Naive thymus-derived CD8-positive, alpha-beta T cell (primary cell): ENCODE results near the gene RORC. TPM values are rescaled to one million over a fixed set of nuclear protein-coding genes. Genes with fewer than 3 reads are reported as not detected.

Source experiments
- ATAC-seq, 2 donors: fragments of 150-1000 bp; cut with Tn5 transposase in 1 of 2; sonication (Bioruptor Pico), chemical (Tn5 transposase) in 1 of 2; 1 replicate in 1 of 2; 2 replicates in 1 of 2; pipeline ENCODE4 v1.10.0; 2021; ENCODE audit warnings: mild to moderate bottlenecking in 2 of 2, moderate library complexity in 2 of 2
- POLR2A ChIA-PET: fragments of 350-600 bp; sonication (Branson Sonifier 250); formaldehyde crosslinking; loops from one replicate; lab custom pipeline; 2021; ENCODE audit warnings: antibody characterized with exemption; lab: Charles Lee
- DNase-seq, 10 donors: peaks; one replicate each; pipeline versions ENCODE4 v3.0.0 to v3.0.0-alpha.2; 2020 to 2022
- H3K27ac Mint-ChIP-seq, 10 donors: one replicate each; pipeline ENCODE4 v1.8.0; 2020 to 2022; ENCODE audit warnings: mild to moderate bottlenecking in 10 of 10, mixed read lengths in 10 of 10, moderate library complexity in 4 of 10, inconsistent platforms in 1 of 10
- H3K27me3 Mint-ChIP-seq, 5 donors: one replicate each; pipeline ENCODE4 v1.8.0; 2021 to 2022; ENCODE audit warnings: mixed read lengths in 5 of 5
- H3K36me3 Mint-ChIP-seq, 3 donors: one replicate each; pipeline ENCODE4 v1.8.0; 2020 to 2022; ENCODE audit warnings: mixed read lengths in 3 of 3, mild to moderate bottlenecking in 2 of 3, inconsistent platforms in 1 of 3
- H3K4me1 Mint-ChIP-seq, 4 donors: one replicate each; pipeline ENCODE4 v1.8.0; 2021 to 2022; ENCODE audit warnings: mixed read lengths in 4 of 4
- H3K4me3 Mint-ChIP-seq, 10 donors: one replicate each; pipeline ENCODE4 v1.8.0; 2020 to 2022; ENCODE audit warnings: mild to moderate bottlenecking in 10 of 10, mixed read lengths in 10 of 10, moderate library complexity in 6 of 10, inconsistent platforms in 1 of 10
- H3K9me3 Mint-ChIP-seq, 9 donors: one replicate each; pipeline ENCODE4 v1.8.0; 2020 to 2022; ENCODE audit warnings: mixed read lengths in 9 of 9, mild to moderate bottlenecking in 3 of 9, inconsistent platforms in 1 of 9, moderate library complexity in 1 of 9
- polyA plus RNA-seq, 3 donors: library from polyadenylated mRNA; unstranded; fragments of 300-500 nt; fragmentation: Illumina TruSeq; gene quantifications; one replicate each; pipeline ENCODE4 v1.2.3, GENCODE V29; 2021
- total RNA-seq, 8 experiments: library from RNA in 2 of 8; stranded (reverse) in 2 of 8; gene quantifications; one replicate each; pipeline ENCODE4 v1.2.3 and lab custom pipeline; 2021 to 2026

The RORC gene
- total and polyA plus RNA-seq, 5 experiments from 2014 or later, result 0.06 TPM; not detected in 4

DNA sequence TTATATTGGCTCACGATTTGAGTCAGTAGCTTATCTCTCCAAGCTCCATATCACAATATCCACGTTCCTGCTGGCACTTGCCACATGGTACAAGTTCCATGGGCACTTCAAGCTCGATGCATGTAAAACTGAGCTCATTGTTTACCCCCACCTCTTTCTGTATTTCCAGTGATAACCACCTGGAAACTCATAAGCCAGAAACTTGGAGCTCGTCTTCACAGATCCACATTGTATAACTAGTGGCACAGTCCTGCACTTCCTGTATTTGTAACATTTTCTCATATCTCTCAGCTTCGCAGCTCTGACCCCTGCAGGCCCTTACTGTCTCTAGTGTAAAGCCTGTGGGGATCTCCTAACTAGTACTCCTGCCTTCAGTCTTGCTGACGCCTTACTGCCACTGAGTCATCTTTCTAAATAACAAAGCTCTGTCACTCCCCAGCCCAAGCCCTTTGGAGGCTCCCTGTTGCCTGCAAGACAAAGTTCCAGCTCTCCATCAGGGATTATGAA lies 14.5 kb upstream of the RORC start:
- DNase-seq, result no peak
- Mint-ChIP-seq H3K27ac (peak overlapping the region in 3 of 10 donors; percentile 36 to 61 (median 43)), H3K27me3 (no peaks in the 10 kb centered on the region), H3K4me3 (no peak overlapping the region), H3K9me3 (no peaks in the 10 kb centered on the region), H3K4me1 (peaks cover under 1 to 13% (median 4%) of the 10 kb centered on the region in 4 donors), H3K36me3 (no peaks in the 10 kb centered on the region)
- ATAC-seq, result no peak
- POLR2A ChIA-PET, result no interaction called here

DNA sequence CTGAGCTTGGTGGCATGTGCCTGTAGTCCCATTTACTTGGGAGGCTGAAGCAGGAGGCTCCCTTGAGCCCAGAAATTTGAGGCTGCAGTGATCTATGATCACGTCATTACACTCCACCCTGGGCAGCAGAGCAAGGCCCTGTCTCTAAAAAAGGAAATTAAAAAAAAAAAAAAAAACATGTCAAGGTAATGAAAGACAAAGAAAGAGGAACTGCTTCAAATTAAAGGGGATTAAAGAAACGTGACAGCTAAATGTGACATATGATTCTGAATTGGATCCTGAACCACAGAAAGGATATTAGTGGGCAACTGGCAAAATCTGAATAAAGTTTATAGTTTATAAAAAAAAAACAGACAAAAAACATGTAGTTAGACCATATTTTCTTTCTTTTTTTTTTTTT lies 11.8 kb upstream of the RORC start:
- H3K27me3 Mint-ChIP-seq, result no peaks in the 10 kb centered on the region
- POLR2A ChIA-PET, result interaction anchor here (1.0 kb wide), 1 partner anchor 9 kb away, joined by 6 read pairs; no protein-coding TSS in a partner anchor
- H3K27ac Mint-ChIP-seq, result peak overlapping the region in 1 of 10 donors; percentile 55

DNA sequence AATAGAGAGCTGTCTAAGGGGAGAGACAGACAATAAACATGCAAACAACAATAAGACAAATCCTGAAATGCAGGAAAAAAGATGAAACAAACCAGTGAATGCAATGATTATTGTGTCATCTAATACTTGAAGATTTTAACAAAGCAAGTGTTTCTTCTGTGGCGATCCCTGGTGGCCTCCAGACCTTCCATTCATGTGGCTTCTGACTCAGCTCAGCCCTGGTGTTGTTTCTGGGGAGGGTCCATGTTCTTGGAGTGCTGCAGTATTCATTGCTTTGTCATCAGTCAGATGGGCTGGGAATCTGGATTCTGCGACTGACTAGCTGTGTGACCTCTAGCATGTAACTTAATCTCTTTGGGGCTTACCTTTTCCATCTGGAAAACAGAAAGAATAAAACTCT lies 9.5 kb upstream of the RORC start:
- Mint-ChIP-seq H3K9me3 (no peaks in the 10 kb centered on the region), H3K36me3 (no peaks in the 10 kb centered on the region), H3K27ac (peak overlapping the region in 4 of 10 donors; percentile 30 to 67 (median 47)), H3K4me1 (peaks cover 30 to 44% (median 39%) of the 10 kb centered on the region in 4 donors), H3K4me3 (peak overlapping the region in 2 of 10 donors; percentile 20 to 86), H3K27me3 (peaks cover 0 to 2% (median 0%) of the 10 kb centered on the region in 5 donors)
- DNase-seq (peak in 1 of 10 donors; percentile 28), ATAC-seq (no peak)
- POLR2A ChIA-PET, result no interaction called here

More for the DNA sequence above, 11.8 kb upstream of the RORC start:
- Mint-ChIP-seq H3K36me3 (no peaks in the 10 kb centered on the region), H3K4me3 (no peak overlapping the region), H3K4me1 (peaks cover 21 to 32% (median 23%) of the 10 kb centered on the region in 4 donors), H3K9me3 (no peaks in the 10 kb centered on the region)
- ATAC-seq (no peak), DNase-seq (no peak)

DNA sequence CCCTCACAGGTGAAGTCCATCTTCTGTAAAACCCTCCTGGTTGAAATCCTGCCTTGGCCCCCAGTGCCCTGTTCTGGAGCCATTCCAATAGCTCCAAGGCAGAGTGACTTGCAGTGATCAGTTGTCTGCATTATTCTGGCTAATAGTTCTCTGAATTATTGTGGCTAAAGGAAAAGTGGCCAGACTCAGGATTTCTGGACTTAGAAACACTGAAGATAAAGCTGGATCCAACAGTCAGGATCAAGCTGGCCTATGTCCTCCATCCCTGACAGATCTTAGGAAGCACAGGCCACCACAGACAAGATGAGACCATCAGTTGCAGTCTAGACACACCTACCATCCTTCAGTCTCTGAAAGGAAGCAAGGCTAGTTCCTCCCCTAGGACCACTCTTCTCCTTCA lies 8.8 kb upstream of the RORC start:
- H3K4me1 Mint-ChIP-seq, result peaks cover 30 to 47% (median 39%) of the 10 kb centered on the region in 4 donors
- peak overlapping the region; percentile 75 to 94 (median 85) for H3K4me3 Mint-ChIP-seq
- DNase-seq, result peak in 1 of 10 donors; percentile 37
- no peak for ATAC-seq
- no peaks in the 10 kb centered on the region for H3K36me3 Mint-ChIP-seq
- H3K27ac Mint-ChIP-seq, result peak overlapping the region in 8 of 10 donors; percentile 30 to 76 (median 66)
- no peaks in the 10 kb centered on the region for H3K9me3 Mint-ChIP-seq
- H3K27me3 Mint-ChIP-seq, result peaks cover 0 to 2% (median 0%) of the 10 kb centered on the region in 5 donors
- POLR2A ChIA-PET, result interaction anchor here (1.0 to 1.7 kb wide), 2 partner anchors 57 to 77 kb away, joined by 3 to 8 read pairs; partner anchors contain the start of gene MRPL9

DNA sequence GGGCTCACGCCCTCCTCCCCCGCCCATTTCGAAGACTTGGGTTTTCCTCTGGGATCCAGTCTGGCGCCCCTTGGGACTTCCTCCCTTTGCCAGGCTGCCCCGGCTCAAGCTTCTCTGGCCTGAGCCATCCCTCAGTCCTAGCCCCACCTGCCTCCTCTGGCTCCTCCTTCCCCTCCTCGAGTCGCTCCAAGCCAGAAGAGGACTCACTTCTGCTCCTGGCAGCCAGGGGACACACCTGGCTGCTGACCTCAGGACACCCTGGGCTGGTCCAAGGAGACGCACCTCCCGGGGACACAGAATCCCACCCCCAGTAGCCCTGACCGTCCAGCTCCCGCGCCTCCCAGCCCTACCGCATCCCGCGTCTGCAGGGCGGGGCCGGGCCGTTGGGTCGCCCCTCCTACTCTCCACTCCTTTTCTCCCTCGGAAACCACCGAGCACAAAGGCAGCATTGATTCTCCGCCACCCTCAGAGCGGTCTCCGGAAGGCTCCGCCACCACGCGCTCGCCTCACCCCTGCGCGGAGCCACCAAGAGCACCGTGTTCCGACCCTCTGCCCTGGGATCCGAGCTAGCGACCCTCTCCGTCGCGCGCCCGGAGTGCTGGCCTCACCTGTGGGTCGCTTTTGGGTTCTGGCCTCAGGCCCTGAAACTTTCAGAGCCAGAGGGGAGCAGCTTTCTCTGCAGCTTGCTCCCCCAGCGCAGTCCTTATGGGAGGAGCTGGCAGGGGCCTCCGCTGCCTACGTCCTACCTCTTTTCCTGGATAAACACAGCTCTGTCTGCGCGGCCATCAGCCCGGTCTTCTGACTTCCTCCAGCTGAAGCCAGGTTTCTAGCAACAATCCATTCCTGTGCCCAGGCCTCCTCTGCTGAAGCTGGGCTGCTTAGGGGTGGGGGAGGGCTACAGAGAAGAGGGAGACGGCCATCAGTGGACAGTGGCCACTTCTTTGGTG lies 8.1 kb upstream of the RORC start, which contains the start of gene C2CD4D:
Gene C2CD4D, minus strand, starts transcription at position 364 of the 947 bp plus-strand sequence. CDS start 831 bp downstream, outside the sequence.
- DNase-seq, result peak; percentile 43 to 73 (median 58)
- Mint-ChIP-seq H3K27ac (peak within 1 kb of the TSS; percentile 51 to 87 (median 78)), H3K4me1 (peaks cover 28 to 53% (median 42%) of the 10 kb centered on the region in 4 donors), H3K27me3 (peaks cover 0 to 2% (median 0%) of the 10 kb centered on the region in 5 donors), H3K4me3 (peak within 1 kb of the TSS; percentile 75 to 94 (median 85)), H3K9me3 (no peaks in the 10 kb centered on the region), H3K36me3 (no peaks in the 10 kb centered on the region)
- ATAC-seq, result peak; percentile 73 to 87
- POLR2A ChIA-PET, result interaction anchor here (1.0 to 1.7 kb wide), 2 partner anchors 57 to 76 kb away, joined by 3 to 8 read pairs; partner anchors contain the start of gene MRPL9

DNA sequence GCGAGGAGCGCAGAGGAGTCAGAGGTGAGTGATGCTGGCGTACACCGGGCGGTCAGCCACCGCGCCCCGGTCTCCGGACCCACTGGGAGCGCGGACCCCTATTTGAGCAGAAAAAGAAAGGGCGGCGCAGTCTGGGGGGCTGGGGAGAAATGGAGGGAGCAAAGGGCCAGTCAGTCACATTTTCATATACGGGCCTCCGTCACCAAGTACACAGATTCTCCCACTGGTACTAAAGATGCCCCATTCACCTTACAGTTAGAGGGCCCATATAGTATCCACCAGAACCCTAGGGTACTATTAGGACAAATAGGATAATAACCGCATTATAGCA lies 7.4 kb upstream of the RORC start:
- Mint-ChIP-seq H3K9me3 (no peaks in the 10 kb centered on the region), H3K36me3 (no peaks in the 10 kb centered on the region), H3K4me1 (peaks cover 27 to 59% (median 47%) of the 10 kb centered on the region in 4 donors), H3K27ac (peak overlapping the region in 6 of 10 donors; percentile 51 to 81 (median 68)), H3K27me3 (peaks cover 0 to 2% (median 0%) of the 10 kb centered on the region in 5 donors), H3K4me3 (peak overlapping the region; percentile 75 to 94 (median 85))
- ATAC-seq (no peak), DNase-seq (peak in 1 of 10 donors; percentile 52)
- POLR2A ChIA-PET, result interaction anchor here (1.7 kb wide), 1 partner anchor 76 kb away, joined by 8 read pairs; the partner anchor contains the start of gene MRPL9

DNA sequence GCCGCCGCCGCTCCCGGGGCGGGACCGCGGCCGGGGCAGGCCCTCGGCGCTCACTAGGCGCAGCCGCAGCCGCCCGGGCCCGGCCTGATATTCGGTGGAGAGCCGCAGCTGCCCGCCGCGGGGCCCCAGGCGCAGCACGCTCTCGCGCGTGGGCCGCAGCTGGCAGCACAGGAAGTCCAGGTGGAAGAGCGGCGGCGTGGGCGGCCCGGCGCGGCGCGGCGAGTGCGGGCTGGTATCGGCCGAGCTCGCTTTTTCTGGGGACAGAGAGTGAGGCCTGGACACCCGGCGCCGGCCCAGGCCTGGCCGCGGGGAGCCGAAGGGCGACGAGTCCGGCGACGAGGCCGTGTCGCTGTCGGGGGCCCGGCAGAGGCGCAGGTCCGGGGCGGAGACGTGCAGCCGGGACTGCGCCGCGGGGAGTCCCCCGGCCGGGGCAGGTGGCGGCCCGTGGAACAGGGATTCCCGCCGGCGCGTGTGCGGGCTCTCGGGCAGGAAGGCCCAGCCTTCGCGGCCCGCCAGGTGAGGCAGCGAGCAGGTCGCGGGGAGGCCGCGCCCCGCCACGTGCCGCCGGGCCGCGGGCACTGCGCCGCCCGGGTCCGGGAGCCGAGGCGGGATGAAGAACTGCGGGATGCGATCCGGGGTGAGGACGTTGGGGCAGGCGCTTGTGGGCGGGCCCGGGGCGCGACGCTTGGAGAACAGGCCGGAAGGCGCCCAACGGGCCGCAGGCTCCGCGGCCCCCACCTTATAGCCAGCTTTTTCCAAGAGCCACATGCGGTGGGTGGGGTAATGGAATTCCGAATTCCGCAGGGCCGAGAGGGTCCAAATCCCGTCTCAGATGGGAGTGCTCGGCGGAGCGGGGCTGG lies 6.8 kb upstream of the RORC start:
- H3K9me3 Mint-ChIP-seq, result no peaks in the 10 kb centered on the region
- H3K27ac Mint-ChIP-seq, result peak overlapping the region in 5 of 10 donors; percentile 51 to 81 (median 62)
- H3K4me3 Mint-ChIP-seq, result peak overlapping the region; percentile 75 to 98 (median 85)
- DNase-seq (peak in 1 of 10 donors; percentile 28), ATAC-seq (peak; percentile 14 to 50)
- no peaks in the 10 kb centered on the region for H3K36me3 Mint-ChIP-seq
- peaks cover 0 to 2% (median 0%) of the 10 kb centered on the region in 5 donors for H3K27me3 Mint-ChIP-seq
- POLR2A ChIA-PET, result interaction anchor here (0.6 to 1.2 kb wide), 5 partner anchors 49 to 1266 kb away, joined by 3 to 7 read pairs (median 3); partner anchors contain the start of genes S100A10 and TDRKH
- H3K4me1 Mint-ChIP-seq, result peaks cover 30 to 62% (median 53%) of the 10 kb centered on the region in 4 donors

DNA sequence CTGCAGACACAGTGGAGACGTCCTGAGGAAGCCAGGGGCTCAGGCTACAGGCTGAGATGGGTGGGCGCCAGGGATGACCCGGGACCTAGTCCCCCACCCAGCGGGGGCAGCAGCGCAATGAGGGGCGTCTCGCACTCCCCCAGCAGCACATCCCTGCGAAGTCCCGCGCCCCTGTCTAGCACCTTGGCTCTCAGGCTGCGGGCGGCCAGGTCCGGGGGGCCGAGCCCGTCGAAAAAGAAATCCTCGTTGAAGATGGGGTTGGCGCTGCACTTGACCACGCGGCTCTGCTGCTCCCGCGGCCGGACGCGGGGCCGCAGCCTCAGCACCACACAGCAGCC lies 6.3 kb upstream of the RORC start:
- DNase-seq, result no peak
- Mint-ChIP-seq H3K27me3 (peaks cover 0 to 2% (median 0%) of the 10 kb centered on the region in 5 donors), H3K9me3 (no peaks in the 10 kb centered on the region), H3K4me3 (peak overlapping the region; percentile 82 to 98 (median 90)), H3K36me3 (no peaks in the 10 kb centered on the region), H3K27ac (peak overlapping the region in 7 of 10 donors; percentile 54 to 96 (median 92)), H3K4me1 (peaks cover 34 to 65% (median 59%) of the 10 kb centered on the region in 4 donors)
- ATAC-seq, result peak in 1 of 2 donors; percentile 1
- POLR2A ChIA-PET, result interaction anchor here (0.6 to 1.6 kb wide), 6 partner anchors 48 to 1265 kb away, joined by 3 to 7 read pairs (median 3); partner anchors contain the start of genes S100A10 and TDRKH

DNA sequence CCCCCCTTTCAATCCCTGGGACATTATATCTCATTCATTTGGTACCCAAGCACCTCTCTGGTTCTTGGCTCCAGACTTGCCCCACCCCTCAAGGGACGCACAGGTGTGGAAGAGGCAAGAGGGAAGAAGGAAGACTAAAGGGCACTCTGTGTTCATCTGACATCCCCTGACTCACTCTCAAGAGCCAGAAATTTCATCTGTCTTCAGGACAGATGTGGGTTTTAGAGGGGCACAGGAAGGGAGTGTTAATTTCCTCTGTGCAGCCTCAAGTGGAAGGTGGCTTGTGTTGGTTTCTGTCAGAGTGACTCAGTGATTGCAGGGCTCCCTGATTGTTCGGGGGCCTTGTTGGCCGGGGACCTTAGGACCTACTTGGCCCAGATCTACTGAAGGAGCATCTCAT lies 5.6 kb upstream of the RORC start:
- POLR2A ChIA-PET, result interaction anchor here (0.6 to 1.6 kb wide), 7 partner anchors 9 to 895 kb away, joined by 3 to 6 read pairs (median 3); partner anchors contain the start of genes S100A10 and TDRKH
- no peak for DNase-seq
- Mint-ChIP-seq H3K9me3 (no peaks in the 10 kb centered on the region), H3K4me1 (peaks cover 38 to 69% (median 65%) of the 10 kb centered on the region in 4 donors), H3K36me3 (no peaks in the 10 kb centered on the region), H3K4me3 (peak overlapping the region; percentile 82 to 98 (median 90)), H3K27me3 (peaks cover 0 to 2% (median 0%) of the 10 kb centered on the region in 5 donors), H3K27ac (peak overlapping the region; percentile 15 to 96 (median 88))
- ATAC-seq, result peak in 1 of 2 donors; percentile 25

DNA sequence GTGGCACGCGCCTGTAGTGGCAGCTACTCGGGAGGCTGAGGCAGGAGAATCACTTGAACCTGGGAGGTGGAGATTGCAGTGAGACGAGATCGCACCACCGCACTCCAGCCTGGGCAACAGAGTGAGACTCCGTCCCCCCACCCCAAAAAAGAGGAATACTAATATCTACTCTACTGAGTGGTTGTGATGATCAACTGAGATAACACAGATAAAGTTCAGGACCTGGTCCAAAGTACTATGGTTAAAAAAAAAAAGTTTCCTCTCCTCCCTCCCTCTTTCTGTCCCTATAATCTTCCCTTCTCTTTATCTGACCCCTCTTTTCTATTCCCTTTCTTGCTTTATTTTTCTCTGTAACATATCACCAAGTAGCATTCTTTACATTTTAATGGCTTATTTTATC lies 4.0 kb upstream of the RORC start:
- no peaks in the 10 kb centered on the region for H3K9me3 Mint-ChIP-seq
- peak overlapping the region in 3 of 10 donors; percentile 26 to 84 (median 31) for H3K27ac Mint-ChIP-seq
- DNase-seq, result peak in 1 of 10 donors; percentile 19
- no peaks in the 10 kb centered on the region for H3K36me3 Mint-ChIP-seq
- ATAC-seq, result no peak
- POLR2A ChIA-PET, result interaction anchor here (0.6 kb wide), 1 partner anchor 76 kb away, joined by 9 read pairs; no protein-coding TSS in a partner anchor
- H3K4me1 Mint-ChIP-seq, result peaks cover 39 to 80% (median 76%) of the 10 kb centered on the region in 4 donors
- H3K4me3 Mint-ChIP-seq, result no peak overlapping the region
- H3K27me3 Mint-ChIP-seq, result peaks cover 0 to 2% (median 0%) of the 10 kb centered on the region in 5 donors

DNA sequence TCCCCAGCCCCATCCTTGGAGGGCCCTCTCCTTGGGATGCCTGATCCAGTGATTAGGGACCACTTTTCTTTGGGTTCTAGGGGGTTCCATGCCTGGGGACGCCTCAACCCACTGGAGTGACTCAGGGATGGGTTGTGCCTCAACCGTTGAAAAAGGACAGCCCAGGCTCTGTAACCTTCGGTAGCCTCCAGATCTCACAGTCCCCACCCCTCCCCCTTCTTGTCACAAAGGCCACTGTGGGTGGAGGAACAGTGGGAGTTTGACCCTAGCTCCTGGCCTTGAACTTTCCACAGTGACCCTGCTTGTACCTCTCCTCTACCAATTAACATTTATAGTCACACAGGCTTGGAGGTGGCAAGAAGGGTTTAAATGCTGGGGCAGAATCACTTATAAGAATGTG lies 2.6 kb upstream of the RORC start:
- ATAC-seq (no peak), DNase-seq (peak in 1 of 10 donors; percentile 23)
- peaks cover 0 to 2% (median 0%) of the 10 kb centered on the region in 5 donors for H3K27me3 Mint-ChIP-seq
- no peaks in the 10 kb centered on the region for H3K9me3 Mint-ChIP-seq
- H3K4me1 Mint-ChIP-seq, result peaks cover 42 to 79% (median 76%) of the 10 kb centered on the region in 4 donors
- no peaks in the 10 kb centered on the region for H3K36me3 Mint-ChIP-seq
- H3K27ac Mint-ChIP-seq, result peak overlapping the region in 2 of 10 donors; percentile 43 to 90
- H3K4me3 Mint-ChIP-seq, result peak overlapping the region in 2 of 10 donors; percentile 52 to 58
- POLR2A ChIA-PET, result interaction anchor here (1.0 kb wide), 1 partner anchor 9 kb away, joined by 6 read pairs; no protein-coding TSS in a partner anchor
